ENCODE measurements around the gene CDC42BPB. TPM values are rescaled to one million over a fixed set of nuclear protein-coding genes. Genes with fewer than 3 reads are reported as not detected.

CDC42BPB gene
- total and polyA plus RNA-seq, 2 of the 4 experiments (the other 2 are of a cell fraction): 49.1 to 81.4 TPM

GRCh38 chr14:102944448-102945330 is 112.7 kb downstream of the CDC42BPB start:
- Histone ChIP-seq H3K27me3 (ENCODE audit: control insufficient read depth, insufficient read depth, low read length) (no peaks in the 10 kb centered on the region), H3K9me1 (ENCODE audit: insufficient read depth, low read length) (peaks cover 15% of the 10 kb centered on the region), H3K27ac (ENCODE audit: insufficient read depth, low read length) (no peak overlapping the region), H4K20me1 (ENCODE audit: insufficient read depth, low read length) (peaks cover 16% of the 10 kb centered on the region), H2AK5ac (ENCODE audit: low read depth, low read length) (no peak overlapping the region), H3K4me1 (ENCODE audit: control insufficient read depth, insufficient read depth, low read length) (peaks cover 10% of the 10 kb centered on the region), H3K18ac (ENCODE audit: low read depth, low read length) (no peak overlapping the region), H2BK20ac (ENCODE audit: low read depth, low read length) (no peak overlapping the region), H3K56ac (ENCODE audit: extremely low read depth, insufficient read depth, low read length) (no peak overlapping the region), H3K4me2 (ENCODE audit: low read depth, low read length) (no peak overlapping the region), H3K4ac (ENCODE audit: low read depth, low read length) (no peak overlapping the region), H4K5ac (ENCODE audit: low read depth, low read length) (no peak overlapping the region), H3K9ac (ENCODE audit: low read depth, low read length) (no peak overlapping the region), H4K91ac (ENCODE audit: insufficient read depth, low read depth, low read length) (no peak overlapping the region), H3K36me3 (ENCODE audit: control insufficient read depth, insufficient read depth, low read length) (peaks cover 82% of the 10 kb centered on the region), H4K8ac (ENCODE audit: low read depth in 2 of 2, low read length in 2 of 2) (no peak overlapping the region), H3K79me1 (ENCODE audit: low read depth in 1 of 2, low read length in 2 of 2) (peaks cover 3 to 35% of the 10 kb centered on the region in 2 experiments; a peak in 3 of 4 replicates), H2AK9ac (replicated peaks; ENCODE audit: low read depth, low read length, poor library complexity) (no peak overlapping the region), H3K14ac (replicated peaks; ENCODE audit: low read depth, low read length) (no peak overlapping the region), H2BK5ac (ENCODE audit: low read depth, low read length, poor library complexity, severe bottlenecking) (no peak overlapping the region), H2BK120ac (ENCODE audit: low read depth, low read length) (no peak overlapping the region), H2BK15ac (ENCODE audit: low read depth, low read length) (no peak overlapping the region), H2AFZ (replicated peaks; ENCODE audit: low read length, poor library complexity) (no peak overlapping the region), H3K9me3 (ENCODE audit: control insufficient read depth, insufficient read depth, low read length) (no peaks in the 10 kb centered on the region), H3K23ac (ENCODE audit: low read depth, low read length) (no peak overlapping the region), H3K4me3 (ENCODE audit: insufficient read depth, low read depth, low read length) (no peak overlapping the region)
- POLR2A ChIA-PET (ENCODE audit: unreplicated experiment): interaction anchor here (0.7 kb wide), 1 partner anchor 248 kb away, joined by 3 read pairs; no protein-coding TSS in a partner anchor
- CTCF ChIA-PET: no interaction called here
- no TSS peak for BruUV-seq (replicated peaks)
- WGBS, 2 experiments (ENCODE audit: extremely low coverage in 2 of 2, insufficient read length in 1 of 2): 97% methylated on average over 24 of the region's 36 CpGs; no CpG with 5 or more reads in 1 of the 2 experiments
- dilution Hi-C loops (cut with HindIII; ENCODE audit: low sequenced_read_pairs, unreplicated experiment) (no loop called here), in situ Hi-C loops (cut with MboI; ENCODE audit: low sequenced_read_pairs) (no loop called here), intact Hi-C loops (cut with micrococcal nuclease) (no loop called here)
- TF ChIP-seq, protein P1, sequence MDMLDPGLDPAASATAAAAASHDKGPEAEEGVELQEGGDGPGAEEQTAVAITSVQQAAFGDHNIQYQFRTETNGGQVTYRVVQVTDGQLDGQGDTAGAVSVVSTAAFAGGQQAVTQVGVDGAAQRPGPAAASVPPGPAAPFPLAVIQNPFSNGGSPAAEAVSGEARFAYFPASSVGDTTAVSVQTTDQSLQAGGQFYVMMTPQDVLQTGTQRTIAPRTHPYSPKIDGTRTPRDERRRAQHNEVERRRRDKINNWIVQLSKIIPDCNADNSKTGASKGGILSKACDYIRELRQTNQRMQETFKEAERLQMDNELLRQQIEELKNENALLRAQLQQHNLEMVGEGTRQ (IDR thresholded peaks at IDR 0.05; ENCODE audit: low read depth, low read length): no peak
- no peak for TF ChIP-seq NFE2L2 (IDR thresholded peaks at IDR 0.05; ENCODE audit: low read depth, low read length)
- TF ChIP-seq CEBPB (IDR thresholded peaks at IDR 0.05; ENCODE audit: low read depth, low read length): no peak
- TF ChIP-seq, protein P2, sequence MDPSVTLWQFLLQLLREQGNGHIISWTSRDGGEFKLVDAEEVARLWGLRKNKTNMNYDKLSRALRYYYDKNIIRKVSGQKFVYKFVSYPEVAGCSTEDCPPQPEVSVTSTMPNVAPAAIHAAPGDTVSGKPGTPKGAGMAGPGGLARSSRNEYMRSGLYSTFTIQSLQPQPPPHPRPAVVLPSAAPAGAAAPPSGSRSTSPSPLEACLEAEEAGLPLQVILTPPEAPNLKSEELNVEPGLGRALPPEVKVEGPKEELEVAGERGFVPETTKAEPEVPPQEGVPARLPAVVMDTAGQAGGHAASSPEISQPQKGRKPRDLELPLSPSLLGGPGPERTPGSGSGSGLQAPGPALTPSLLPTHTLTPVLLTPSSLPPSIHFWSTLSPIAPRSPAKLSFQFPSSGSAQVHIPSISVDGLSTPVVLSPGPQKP (IDR thresholded peaks at IDR 0.05; ENCODE audit: borderline replicate concordance, low read depth, low read length): no peak
- TF ChIP-seq POLR2A (IDR thresholded peaks at IDR 0.05; ENCODE audit: low read depth, low read length): no peak
- no peak for TF ChIP-seq RAD21 (IDR thresholded peaks at IDR 0.05; ENCODE audit: low read length)
- no peak for TF ChIP-seq CHD1 (IDR thresholded peaks at IDR 0.05; ENCODE audit: low read depth, low read length)
- TF ChIP-seq RCOR1 (IDR thresholded peaks at IDR 0.05; ENCODE audit: insufficient replicate concordance, low read length): no peak
- no peak for TF ChIP-seq RFX5 (IDR thresholded peaks at IDR 0.05; ENCODE audit: low read depth, low read length)
- no peak for TF ChIP-seq MXI1 (IDR thresholded peaks at IDR 0.05; ENCODE audit: borderline replicate concordance, low read depth, low read length)
- TF ChIP-seq BHLHE40 (IDR thresholded peaks at IDR 0.05; ENCODE audit: low read depth, low read length): no peak
- no peak for ATAC-seq (ENCODE audit: low read depth)
- DNase-seq: no peak
